C4-2B (cell line): ENCODE results near the gene RFNG.

Experiments used
- H3K27ac ChIP-seq: fragments of 450-650 bp; 2 replicates; pipeline ENCODE4 v1.5.1; 2017
- CTCF ChIP-seq: fragments of 450-650 bp; conservative IDR thresholded peaks from 2 replicates; pipeline ENCODE4 v1.5.1; 2017; ENCODE audit warnings: mild to moderate bottlenecking
- ZFX ChIP-seq: fragments of 450-650 bp; IDR thresholded peaks from 2 replicates; pipeline ENCODE4 v1.6.1; 2017

Gene RFNG

GRCh38 chr17:82031303-82031884 lies 20.2 kb downstream of the RFNG start, which contains the start of gene RAC3:
Gene RAC3, plus strand, starts transcription at chr17:82031678. Its CDS starts 84 bp downstream, at chr17:82031762.
- peak within 1 kb of the TSS; percentile 97 for H3K27ac ChIP-seq
- TF ChIP-seq ZFX (no peak), CTCF (no peak)

GRCh38 chr17:82030470-82031302 lies 20.9 kb downstream of the RFNG start:
- peak overlapping the region; percentile 97 for H3K27ac ChIP-seq
- TF ChIP-seq CTCF (peak; percentile 90), ZFX (no peak; the same call in 1 of the 2 replicates)

- TF ChIP-seq CTCF = no peak
- TF ChIP-seq ZFX = no peak
These were observed 21.6 kb downstream of the RFNG start for GRCh38 chr17:82029990-82030469.

GRCh38 chr17:82029391-82029790 lies 22.2 kb downstream of the RFNG start:
- TF ChIP-seq ZFX (no peak), CTCF (no peak)
- peak overlapping the region; percentile 97 for H3K27ac ChIP-seq

More at GRCh38 chr17:82029990-82030469, 21.6 kb downstream of the RFNG start:
- peak overlapping the region; percentile 97 for H3K27ac ChIP-seq

- TF ChIP-seq ZFX (no peak), CTCF (no peak)
- peak overlapping the region; percentile 97 for H3K27ac ChIP-seq
These were observed 22.6 kb downstream of the RFNG start for GRCh38 chr17:82028966-82029365.

GRCh38 chr17:82028246-82028645 lies 23.4 kb downstream of the RFNG start:
- H3K27ac ChIP-seq = no peak overlapping the region; the same call in 1 of the 2 replicates
- TF ChIP-seq CTCF = no peak
- no peak for TF ChIP-seq ZFX
